ENCODE data around the gene TEX13B. TPM values are rescaled to one million over a fixed set of nuclear protein-coding genes. Genes with fewer than 3 reads are reported as not detected.

The TEX13B gene
- polyA plus RNA-seq, 5 donors = not detected

DNA sequence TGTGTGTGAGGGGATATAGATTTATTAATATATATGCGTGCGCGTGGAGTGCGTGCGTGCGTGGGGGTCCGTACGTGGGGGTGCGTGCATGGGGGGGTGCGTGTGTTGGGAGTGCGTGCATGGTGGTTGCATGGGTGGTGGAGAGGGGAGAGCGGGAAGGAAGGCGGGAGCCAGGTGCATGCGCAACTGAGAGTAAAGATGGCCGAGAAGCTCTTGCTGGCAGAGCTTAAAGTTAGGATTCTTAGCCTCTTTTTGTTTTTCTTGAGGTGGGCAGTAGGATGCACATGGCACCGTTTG, 45.8 kb downstream of the TEX13B start:
- DNase-seq = no peak

DNA sequence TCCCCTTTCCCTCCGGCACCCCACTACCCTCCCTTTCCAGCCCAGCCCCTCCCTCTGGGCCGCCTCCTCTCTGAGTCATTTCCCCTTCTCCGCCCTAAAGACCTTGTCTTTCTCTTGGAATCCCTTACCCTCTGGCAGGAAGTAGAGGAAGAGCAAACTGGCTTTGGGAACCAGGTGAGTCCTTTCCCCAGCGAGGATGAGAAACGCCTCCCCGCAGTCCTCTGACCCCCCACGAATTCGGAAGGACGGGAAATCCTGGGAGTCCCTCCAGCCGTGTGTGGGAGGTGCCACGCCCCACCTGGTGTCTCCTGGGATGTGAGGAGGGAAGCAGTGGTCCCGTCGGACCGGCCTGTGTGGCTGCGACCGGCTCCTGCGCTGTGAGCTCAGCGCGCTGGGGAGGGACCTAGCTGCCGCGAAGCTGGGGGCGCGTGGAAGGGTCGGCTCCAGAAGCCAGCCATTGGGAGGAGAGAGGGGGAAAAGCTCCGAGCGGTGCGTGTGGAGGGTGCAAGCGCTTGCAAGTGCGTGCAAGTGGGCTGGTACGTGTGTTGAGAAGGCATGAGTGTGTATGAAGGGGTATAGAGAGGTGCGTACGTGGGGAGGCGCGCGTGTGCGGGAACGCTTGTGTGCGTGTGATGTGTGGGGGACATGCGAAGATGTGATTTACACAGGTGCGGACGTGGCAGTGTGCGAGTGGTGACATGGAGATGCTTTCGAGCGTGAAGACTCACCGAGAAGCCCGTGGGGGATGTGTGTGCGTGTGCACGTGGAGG, 46.3 kb downstream of the TEX13B start:
- DNase-seq = no peak

DNA sequence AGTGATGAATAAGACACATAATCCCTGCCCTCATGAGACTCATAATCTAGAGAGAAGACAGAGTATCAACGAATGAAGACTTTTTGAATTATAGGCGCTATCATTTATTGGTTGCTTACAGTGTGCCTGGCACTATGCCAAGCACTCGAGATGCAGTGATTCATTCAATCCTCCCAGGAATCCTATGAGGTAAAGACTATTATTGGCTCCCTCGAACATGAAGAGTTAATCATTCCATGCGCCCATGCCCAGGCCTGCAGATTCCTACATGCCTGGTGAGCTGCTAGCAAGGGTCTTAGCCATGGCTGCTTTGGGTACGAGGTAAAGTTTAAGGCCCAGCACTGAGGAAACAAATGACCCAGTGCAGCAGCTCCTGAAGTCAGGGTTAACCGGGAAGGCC, 47.0 kb downstream of the TEX13B start:
- no peak for DNase-seq

DNA sequence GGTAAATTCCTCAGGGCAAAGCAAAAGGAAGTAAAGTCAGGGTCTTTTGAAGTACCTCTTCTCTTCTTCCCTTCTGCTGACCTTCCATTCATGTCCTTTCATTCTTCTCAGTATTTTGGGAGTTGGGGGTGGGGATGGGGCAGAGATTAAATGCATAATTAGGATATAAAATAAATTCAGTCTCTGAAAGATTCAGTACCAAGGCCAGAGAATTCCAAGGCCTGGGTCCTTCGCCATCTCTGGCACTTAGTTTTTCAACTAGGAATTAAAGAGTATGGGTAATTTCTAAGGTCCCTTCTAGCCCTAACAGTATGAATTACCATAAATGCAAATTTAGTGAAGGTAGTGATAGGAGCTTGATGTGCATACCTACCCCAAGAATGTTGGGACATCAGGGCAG, 47.9 kb downstream of the TEX13B start:
- no peak for DNase-seq

Other genes starting within 250 kb of the TEX13B start
- gene TSC22D3, start 206.6 kb downstream of the TEX13B start, polyA plus RNA-seq (ENCODE audit: insufficient read depth in 1 of 5, insufficient read length in 5 of 5, low replicate concordance in 1 of 5) = 100 to 1,000 TPM; 120 to 130 (median 130) TPM
- gene NCBP2L, start 204.6 kb downstream of the TEX13B start, polyA plus RNA-seq (ENCODE audit: insufficient read depth in 1 of 5, insufficient read length in 5 of 5, low replicate concordance in 1 of 5) = under 1 TPM; 0.09 to 0.51 (median 0.14) TPM
- gene MID2, start 156.5 kb downstream of the TEX13B start, polyA plus RNA-seq (ENCODE audit: insufficient read depth in 1 of 5, insufficient read length in 5 of 5, low replicate concordance in 1 of 5) = 10 to 100 TPM; 13.5 to 21.8 (median 20.2) TPM
- gene VSIG1, start 62.7 kb upstream of the TEX13B start, polyA plus RNA-seq (ENCODE audit: insufficient read depth in 1 of 5, insufficient read length in 5 of 5, low replicate concordance in 1 of 5) = under 1 TPM; 0.24 to 0.59 (median 0.36) TPM
- 10 to 100 TPM; 68.5 to 86.9 (median 82.9) TPM for gene PSMD10, start 109.2 kb upstream of the TEX13B start, polyA plus RNA-seq (ENCODE audit: insufficient read depth in 1 of 5, insufficient read length in 5 of 5, low replicate concordance in 1 of 5)
- gene ATG4A, start 109.4 kb upstream of the TEX13B start, polyA plus RNA-seq (ENCODE audit: insufficient read depth in 1 of 5, insufficient read length in 5 of 5, low replicate concordance in 1 of 5) = 10 to 100 TPM; 12.7 to 16.8 (median 15.0) TPM

All from right lung (tissue), 5 donors.